NT2/D1 (cell line): ENCODE results near the gene SDK1.

Experiments
- DNase-seq: peaks from one replicate; pipeline ENCODE4 v3.0.0-alpha.2; 2011; ENCODE audit warnings: low read depth, low spot score
- H3K27me3 ChIP-seq: 2 replicates; pipeline ENCODE4 v1.6.0; 2011; ENCODE audit warnings: mild to moderate bottlenecking; ENCODE audit not compliant: insufficient read length, insufficient read depth
- H3K36me3 ChIP-seq: 2 replicates; pipeline ENCODE4 v1.6.1; 2011; ENCODE audit warnings: mild to moderate bottlenecking, low read length, mixed read lengths; ENCODE audit not compliant: insufficient read depth, insufficient read length
- H3K4me1 ChIP-seq: 2 replicates; pipeline ENCODE4 v1.5.1; 2011; ENCODE audit not compliant: insufficient read depth, insufficient read length
- H3K4me3 ChIP-seq: 2 replicates; pipeline ENCODE4 v1.5.1; 2011; ENCODE audit warnings: low read depth; ENCODE audit not compliant: insufficient read length
- H3K9ac ChIP-seq: 2 replicates; pipeline ENCODE4 v1.6.0; 2011; ENCODE audit warnings: low read depth; ENCODE audit not compliant: insufficient read length
- H3K9me3 ChIP-seq: 2 replicates; pipeline ENCODE4 v1.5.1; 2011; ENCODE audit warnings: mild to moderate bottlenecking, low read length; ENCODE audit not compliant: insufficient read depth
- SUZ12 ChIP-seq: IDR thresholded peaks from 2 replicates; pipeline ENCODE4 v1.6.1; 2011; ENCODE audit not compliant: insufficient read length, insufficient read depth; ENCODE audit errors: extremely low read depth
- YY1 ChIP-seq: IDR thresholded peaks from 2 replicates; pipeline ENCODE4 v1.6.1; 2011; ENCODE audit not compliant: insufficient read length, insufficient read depth
- ZNF274 ChIP-seq: IDR thresholded peaks from 2 replicates; pipeline ENCODE4 v1.6.1; 2011; ENCODE audit warnings: mild to moderate bottlenecking, low read depth, low read length

SDK1 gene

GRCh38 chr7:3592401-3593134 is 291.5 kb downstream of the SDK1 start:
- Histone ChIP-seq H3K36me3 (no peaks in the 10 kb centered on the region), H3K9ac (no peak overlapping the region), H3K4me1 (no peaks in the 10 kb centered on the region), H3K9me3 (no peaks in the 10 kb centered on the region), H3K27me3 (no peaks in the 10 kb centered on the region), H3K4me3 (no peak overlapping the region)
- TF ChIP-seq YY1, result no peak
- TF ChIP-seq SUZ12, result no peak
- no peak for TF ChIP-seq ZNF274
- DNase-seq, result no peak

GRCh38 chr7:3594901-3595300 is 293.8 kb downstream of the SDK1 start:
- DNase-seq, result no peak
- no peaks in the 10 kb centered on the region for H3K4me1 ChIP-seq
- H3K9ac ChIP-seq, result no peak overlapping the region
- H3K36me3 ChIP-seq, result no peaks in the 10 kb centered on the region
- no peaks in the 10 kb centered on the region for H3K27me3 ChIP-seq
- TF ChIP-seq SUZ12, result no peak
- TF ChIP-seq ZNF274, result no peak
- no peak for TF ChIP-seq YY1
- no peak overlapping the region for H3K4me3 ChIP-seq
- H3K9me3 ChIP-seq, result no peaks in the 10 kb centered on the region

- Histone ChIP-seq H3K36me3 (no peaks in the 10 kb centered on the region), H3K9me3 (no peaks in the 10 kb centered on the region), H3K4me3 (no peak overlapping the region), H3K27me3 (no peaks in the 10 kb centered on the region), H3K4me1 (no peaks in the 10 kb centered on the region), H3K9ac (no peak overlapping the region)
- no peak for DNase-seq
- TF ChIP-seq ZNF274 (no peak), YY1 (no peak), SUZ12 (no peak)
Observed at GRCh38 chr7:3598854-3599253, 297.8 kb downstream of the SDK1 start.

GRCh38 chr7:3605222-3605621 is 304.2 kb downstream of the SDK1 start:
- H3K27me3 ChIP-seq, result no peaks in the 10 kb centered on the region
- TF ChIP-seq SUZ12 (no peak), YY1 (no peak), ZNF274 (no peak)
- DNase-seq, result no peak
- H3K36me3 ChIP-seq, result no peaks in the 10 kb centered on the region
- H3K9ac ChIP-seq, result no peak overlapping the region
- no peak overlapping the region for H3K4me3 ChIP-seq
- H3K4me1 ChIP-seq, result no peaks in the 10 kb centered on the region
- H3K9me3 ChIP-seq, result no peaks in the 10 kb centered on the region

- H3K9ac ChIP-seq, result no peak overlapping the region
- no peaks in the 10 kb centered on the region for H3K4me1 ChIP-seq
- TF ChIP-seq SUZ12, result no peak
- no peak for TF ChIP-seq YY1
- no peak for TF ChIP-seq ZNF274
- DNase-seq, result no peak
- no peaks in the 10 kb centered on the region for H3K9me3 ChIP-seq
- H3K27me3 ChIP-seq, result no peaks in the 10 kb centered on the region
- no peak overlapping the region for H3K4me3 ChIP-seq
- H3K36me3 ChIP-seq, result no peaks in the 10 kb centered on the region
Observed at GRCh38 chr7:3606436-3606835, 305.4 kb downstream of the SDK1 start.

GRCh38 chr7:3607847-3608246 is 306.8 kb downstream of the SDK1 start:
- Histone ChIP-seq H3K9ac (no peak overlapping the region), H3K36me3 (no peaks in the 10 kb centered on the region), H3K27me3 (no peaks in the 10 kb centered on the region), H3K4me1 (no peaks in the 10 kb centered on the region), H3K9me3 (no peaks in the 10 kb centered on the region), H3K4me3 (no peak overlapping the region)
- no peak for DNase-seq
- TF ChIP-seq SUZ12, result no peak

GRCh38 chr7:3616306-3616705 is 315.3 kb downstream of the SDK1 start:
- no peak overlapping the region for H3K4me3 ChIP-seq
- H3K4me1 ChIP-seq, result no peaks in the 10 kb centered on the region
- no peak overlapping the region for H3K9ac ChIP-seq
- no peaks in the 10 kb centered on the region for H3K36me3 ChIP-seq
- H3K27me3 ChIP-seq, result no peaks in the 10 kb centered on the region
- DNase-seq, result no peak
- no peak for TF ChIP-seq SUZ12
- no peak for TF ChIP-seq YY1
- no peak for TF ChIP-seq ZNF274
- H3K9me3 ChIP-seq, result no peaks in the 10 kb centered on the region

- no peak for DNase-seq
- H3K9me3 ChIP-seq, result peaks cover 14% of the 10 kb centered on the region
- H3K27me3 ChIP-seq, result no peaks in the 10 kb centered on the region
- no peaks in the 10 kb centered on the region for H3K4me1 ChIP-seq
- no peak overlapping the region for H3K4me3 ChIP-seq
- no peak overlapping the region for H3K9ac ChIP-seq
- H3K36me3 ChIP-seq, result no peaks in the 10 kb centered on the region
- TF ChIP-seq SUZ12, result no peak
- no peak for TF ChIP-seq ZNF274
- TF ChIP-seq YY1, result no peak
Observed at GRCh38 chr7:3630081-3630480, 329.0 kb downstream of the SDK1 start.
